BLaER1 (cell line): Measurements from ENCODE around the gene TMED1.
"Not testable (repeated sequence)": the region's sequence is repeated elsewhere in the genome, so short reads cannot be mapped to it uniquely, and the experiment has no call there.

Source experiments
- H3K27ac ChIP-seq: shearing (Covaris generic); formaldehyde crosslinking; 2 replicates; pipeline ENCODE4 v1.8.1; 2022
- H3K27me3 ChIP-seq: shearing (Covaris generic); formaldehyde crosslinking; 2 replicates; pipeline ENCODE4 v1.8.1; 2022
- H3K36me3 ChIP-seq: shearing (Covaris generic); formaldehyde crosslinking; 2 replicates; pipeline ENCODE4 v1.8.1; 2022
- H3K4me1 ChIP-seq: shearing (Covaris generic); formaldehyde crosslinking; 2 replicates; pipeline ENCODE4 v1.8.1; 2022
- H3K4me2 ChIP-seq: shearing (Covaris generic); formaldehyde crosslinking; 2 replicates; pipeline ENCODE4 v1.8.1; 2022
- H3K4me3 ChIP-seq: shearing (Covaris generic); formaldehyde crosslinking; 2 replicates; pipeline ENCODE4 v1.8.1; 2022
- H3K9ac ChIP-seq: shearing (Covaris generic); formaldehyde crosslinking; 2 replicates; pipeline ENCODE4 v1.8.1; 2022
- H3K9me3 ChIP-seq: shearing (Covaris generic); formaldehyde crosslinking; 2 replicates; pipeline ENCODE4 v1.8.1; 2022
- H4K20me1 ChIP-seq: shearing (Covaris generic); formaldehyde crosslinking; 2 replicates; pipeline ENCODE4 v1.8.1; 2022
- Cebpa-rat ChIP-seq: shearing (Covaris generic); IDR thresholded peaks from 2 replicates; pipeline ENCODE4 v1.8.1; 2022

The TMED1 gene, protein sequence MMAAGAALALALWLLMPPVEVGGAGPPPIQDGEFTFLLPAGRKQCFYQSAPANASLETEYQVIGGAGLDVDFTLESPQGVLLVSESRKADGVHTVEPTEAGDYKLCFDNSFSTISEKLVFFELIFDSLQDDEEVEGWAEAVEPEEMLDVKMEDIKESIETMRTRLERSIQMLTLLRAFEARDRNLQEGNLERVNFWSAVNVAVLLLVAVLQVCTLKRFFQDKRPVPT

DNA sequence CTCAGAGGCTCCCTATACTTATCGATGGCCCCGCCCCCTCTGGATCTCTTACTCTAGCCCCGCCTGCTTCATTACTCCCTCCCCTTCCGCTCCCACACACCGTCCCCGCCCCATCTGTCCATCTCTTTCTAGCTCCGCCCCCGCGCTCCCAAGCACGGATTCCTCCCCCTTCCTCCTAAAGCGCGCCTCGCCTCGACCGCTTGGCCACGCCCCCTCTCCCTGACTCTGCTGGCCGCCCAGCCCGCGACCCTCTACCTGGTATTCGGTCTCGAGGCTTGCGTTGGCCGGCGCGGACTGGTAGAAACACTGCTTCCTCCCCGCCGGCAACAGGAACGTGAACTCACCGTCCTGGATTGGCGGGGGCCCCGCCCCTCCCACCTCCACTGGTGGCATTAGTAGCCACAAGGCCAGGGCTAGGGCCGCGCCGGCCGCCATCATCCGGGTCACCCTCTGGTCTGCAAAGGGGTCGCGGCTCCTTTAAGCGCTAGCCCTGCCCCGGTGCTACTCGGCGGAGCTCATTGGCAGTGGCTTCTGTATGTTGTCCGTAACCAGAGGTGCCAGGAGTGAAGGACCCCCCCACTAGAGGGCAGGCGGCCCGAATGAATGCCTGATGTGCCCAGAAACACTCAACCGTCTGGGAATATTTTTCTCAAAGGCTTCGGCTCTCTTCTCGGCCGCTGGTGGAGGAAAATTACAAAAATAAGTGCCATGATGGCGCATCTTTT, at the start of gene TMED1:
TMED1 (minus strand) TSS at position 459 of the 725 bp plus-strand sequence; CDS start at position 438, 21 bp downstream.
- Histone ChIP-seq H3K4me2 (peak within 1 kb of the TSS; percentile 81), H3K36me3 (peaks cover 43% of the 10 kb centered on the region), H3K4me1 (peaks cover 13% of the 10 kb centered on the region), H3K9ac (peak within 1 kb of the TSS; percentile 95), H3K4me3 (peak within 1 kb of the TSS; percentile 81), H3K27me3 (no peaks in the 10 kb centered on the region), H3K9me3 (peaks cover 35% of the 10 kb centered on the region), H4K20me1 (peaks cover 46% of the 10 kb centered on the region), H3K27ac (peak within 1 kb of the TSS; percentile 95)
- no peak for TF ChIP-seq Cebpa-rat

DNA sequence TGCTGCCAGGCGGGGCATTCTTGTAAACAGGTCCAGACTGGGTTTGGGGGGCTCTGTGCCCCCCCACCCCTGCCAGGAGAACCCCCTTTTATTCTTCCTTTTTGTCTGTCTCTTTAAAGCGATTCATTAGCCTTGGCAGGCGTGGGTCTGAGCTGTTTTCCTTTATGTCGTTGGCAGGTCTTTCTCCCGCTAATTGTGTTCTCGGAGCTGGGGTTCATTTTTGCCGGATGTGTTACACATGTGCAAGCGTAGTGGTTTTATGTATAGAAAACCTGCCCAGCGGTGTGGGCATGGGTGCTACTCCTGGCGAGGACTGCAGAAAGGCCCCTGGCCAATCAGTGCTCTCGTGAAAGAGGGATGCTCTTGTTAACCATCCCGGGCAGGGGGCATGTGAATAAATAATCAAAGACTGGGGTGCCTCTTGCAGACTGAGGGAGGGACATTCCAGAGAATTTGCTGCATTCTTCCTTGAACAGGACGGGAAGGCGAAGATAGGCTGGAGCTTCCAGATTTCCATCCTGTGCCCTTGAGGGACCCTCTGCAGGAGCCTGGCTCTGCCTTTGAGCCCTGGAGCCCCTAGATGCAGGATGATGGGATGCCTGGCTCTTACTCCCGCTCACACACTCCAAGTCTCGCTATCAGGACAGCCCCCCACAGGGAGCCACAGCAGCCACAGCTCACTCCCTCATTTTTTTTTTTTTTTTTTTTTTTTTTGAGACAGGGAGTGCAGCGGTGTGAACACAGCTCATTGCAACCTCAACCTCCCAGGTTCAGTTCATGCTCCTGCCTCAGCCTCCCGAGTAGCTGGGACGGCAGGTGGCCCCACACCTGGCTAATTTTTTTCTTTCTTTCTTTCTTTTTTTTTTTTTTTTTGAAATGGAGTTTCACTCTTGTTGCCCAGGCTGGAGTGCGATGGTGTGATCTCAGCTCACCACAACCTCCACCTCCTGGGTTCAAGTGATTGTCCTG, 49.5 kb upstream of the TMED1 start:
- Histone ChIP-seq H3K4me1 (peaks cover 51% of the 10 kb centered on the region), H4K20me1 (peaks cover 100% of the 10 kb centered on the region), H3K9ac (no peak overlapping the region)

DNA sequence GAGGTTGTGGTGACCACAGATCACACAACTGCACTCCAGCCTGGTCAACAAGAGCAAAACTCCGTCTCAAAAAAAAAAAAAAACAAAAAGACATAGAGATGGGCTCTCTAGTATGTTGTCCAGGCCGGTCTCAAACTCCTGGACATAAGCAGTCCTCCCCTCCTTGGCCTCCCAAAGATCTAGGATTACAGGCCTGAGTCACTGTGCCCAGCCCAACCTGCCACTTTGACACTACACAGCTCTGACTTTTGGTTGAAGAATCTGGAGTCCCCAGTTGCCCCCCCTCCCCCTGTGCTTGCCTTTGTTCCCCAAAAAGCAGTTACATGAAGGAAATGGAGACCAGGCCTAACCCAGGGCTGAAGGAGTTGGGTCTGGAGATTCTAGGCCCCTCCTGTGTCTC, 48.3 kb upstream of the TMED1 start:
- H3K4me2 ChIP-seq, result no peak overlapping the region
- H3K27ac ChIP-seq, result 0 out of 2 replicates have a peak overlapping the region, but pooled peaks have one; percentile 30
- no peaks in the 10 kb centered on the region for H3K9me3 ChIP-seq
- no peak overlapping the region for H3K9ac ChIP-seq
- no peaks in the 10 kb centered on the region for H3K27me3 ChIP-seq
- H4K20me1 ChIP-seq, result peaks cover 100% of the 10 kb centered on the region
- peaks cover 63% of the 10 kb centered on the region for H3K4me1 ChIP-seq
- H3K4me3 ChIP-seq, result no peak overlapping the region
- H3K36me3 ChIP-seq, result peaks cover 67% of the 10 kb centered on the region
- TF ChIP-seq Cebpa-rat, result no peak

More for the DNA sequence above, 49.5 kb upstream of the TMED1 start:
- H3K4me3 ChIP-seq, result no peak overlapping the region
- no peak for TF ChIP-seq Cebpa-rat
- H3K27ac ChIP-seq, result no peak overlapping the region
- no peaks in the 10 kb centered on the region for H3K9me3 ChIP-seq
- no peak overlapping the region for H3K4me2 ChIP-seq
- peaks cover 60% of the 10 kb centered on the region for H3K36me3 ChIP-seq
- H3K27me3 ChIP-seq, result no peaks in the 10 kb centered on the region

DNA sequence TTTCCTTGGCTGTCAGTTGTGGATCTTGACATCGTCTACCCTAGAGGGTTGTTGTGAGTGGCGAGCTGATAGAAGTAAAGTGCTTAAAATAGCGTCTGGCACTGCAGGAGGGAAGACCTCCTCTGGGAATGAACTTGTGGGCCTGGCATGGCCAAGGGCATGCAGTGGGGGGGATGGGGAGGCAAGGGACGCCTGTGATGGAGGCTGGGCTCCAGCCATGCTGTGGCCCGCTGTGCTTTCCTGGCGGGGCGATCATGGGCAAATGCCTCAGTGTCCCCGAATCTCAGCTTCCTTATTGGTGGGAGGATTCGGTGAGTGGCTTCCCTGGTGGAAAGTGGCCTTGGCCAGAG, 46.1 kb upstream of the TMED1 start:
- H3K9ac ChIP-seq, result 0 out of 2 replicates have a peak overlapping the region, but pooled peaks have one; percentile 54
- peak overlapping the region; percentile 31; the same call in 1 of the 2 replicates for H3K27ac ChIP-seq

DNA sequence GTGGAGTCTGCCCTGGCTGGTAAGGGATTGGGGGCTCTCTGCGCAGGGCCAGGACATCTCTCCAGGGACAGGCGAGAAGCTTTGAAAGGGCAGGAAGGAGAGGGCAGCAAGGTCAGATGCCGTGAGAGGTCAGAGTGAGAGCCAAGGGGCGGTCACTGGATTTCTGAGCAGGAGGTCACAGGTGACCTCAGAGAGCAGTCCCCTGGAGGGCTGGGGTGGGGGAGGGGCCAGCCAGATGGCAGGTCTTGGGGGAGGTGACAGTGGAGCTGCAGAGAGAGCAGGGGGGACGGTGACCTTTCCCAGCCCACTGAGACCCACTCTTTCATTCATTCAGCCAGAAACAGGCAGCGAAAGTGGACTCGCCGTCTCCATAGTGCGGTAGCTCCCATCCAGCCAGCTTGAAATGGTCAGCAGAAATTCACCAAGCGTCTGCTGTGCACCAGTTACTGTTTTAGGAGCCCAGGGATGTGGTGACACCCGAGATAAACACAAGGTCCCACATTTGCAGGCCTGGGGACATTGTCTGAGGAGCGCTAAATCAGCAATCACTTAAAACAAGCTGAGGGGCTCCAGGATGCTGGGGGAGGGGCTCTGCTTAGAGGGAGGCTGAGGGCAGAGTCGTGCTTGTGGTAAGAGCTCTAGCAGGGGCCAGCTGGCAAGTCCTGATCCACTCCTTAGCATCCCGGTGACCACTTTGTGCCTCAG, 45.5 kb upstream of the TMED1 start:
- peak overlapping the region; percentile 54; the same call in 1 of the 2 replicates for H3K9ac ChIP-seq
- no peaks in the 10 kb centered on the region for H3K27me3 ChIP-seq
- H3K4me2 ChIP-seq, result peak overlapping the region; percentile 90
- peak overlapping the region; percentile 31; the same call in 1 of the 2 replicates for H3K27ac ChIP-seq
- H3K9me3 ChIP-seq, result no peaks in the 10 kb centered on the region
- H3K4me3 ChIP-seq, result no peak overlapping the region
- H3K4me1 ChIP-seq, result peaks cover 72% of the 10 kb centered on the region
- peaks cover 62% of the 10 kb centered on the region for H3K36me3 ChIP-seq
- H4K20me1 ChIP-seq, result peaks cover 100% of the 10 kb centered on the region
- TF ChIP-seq Cebpa-rat, result no peak

More for the DNA sequence above, 46.1 kb upstream of the TMED1 start:
- TF ChIP-seq Cebpa-rat, result no peak
- Histone ChIP-seq H4K20me1 (peaks cover 100% of the 10 kb centered on the region), H3K4me3 (no peak overlapping the region), H3K4me2 (peak overlapping the region; percentile 90), H3K4me1 (peaks cover 72% of the 10 kb centered on the region), H3K27me3 (no peaks in the 10 kb centered on the region), H3K36me3 (peaks cover 58% of the 10 kb centered on the region), H3K9me3 (no peaks in the 10 kb centered on the region)

DNA sequence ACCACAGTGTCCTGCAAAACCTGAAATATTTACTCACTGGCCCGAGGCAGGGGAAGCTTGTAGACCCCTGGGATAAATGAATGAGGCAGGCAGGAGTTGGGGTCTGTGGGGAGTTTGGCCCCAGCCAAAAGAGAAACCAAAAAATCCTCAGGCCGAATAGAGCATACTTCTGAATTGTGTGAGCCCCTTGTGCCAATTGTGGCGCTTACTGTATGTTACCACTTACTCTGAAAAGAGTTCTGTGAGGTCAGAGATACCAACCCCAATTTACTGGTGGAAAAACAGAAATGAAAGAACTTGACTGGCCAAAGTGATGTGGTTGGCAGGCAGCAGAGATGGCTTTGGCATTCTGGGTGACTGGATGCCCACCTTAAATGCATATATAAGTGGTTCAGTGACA, 42.2 kb upstream of the TMED1 start:
- H4K20me1 ChIP-seq, result peaks cover 99% of the 10 kb centered on the region
- H3K27me3 ChIP-seq, result no peaks in the 10 kb centered on the region
- peak overlapping the region; percentile 90 for H3K4me2 ChIP-seq
- no peak for TF ChIP-seq Cebpa-rat
- H3K4me3 ChIP-seq, result peak overlapping the region; percentile 34; the same call in 1 of the 2 replicates
- H3K9ac ChIP-seq, result peak overlapping the region; percentile 77
- peak overlapping the region; percentile 79 for H3K27ac ChIP-seq
- peaks cover 92% of the 10 kb centered on the region for H3K4me1 ChIP-seq
- H3K9me3 ChIP-seq, result no peaks in the 10 kb centered on the region
- H3K36me3 ChIP-seq, result peaks cover 71% of the 10 kb centered on the region

DNA sequence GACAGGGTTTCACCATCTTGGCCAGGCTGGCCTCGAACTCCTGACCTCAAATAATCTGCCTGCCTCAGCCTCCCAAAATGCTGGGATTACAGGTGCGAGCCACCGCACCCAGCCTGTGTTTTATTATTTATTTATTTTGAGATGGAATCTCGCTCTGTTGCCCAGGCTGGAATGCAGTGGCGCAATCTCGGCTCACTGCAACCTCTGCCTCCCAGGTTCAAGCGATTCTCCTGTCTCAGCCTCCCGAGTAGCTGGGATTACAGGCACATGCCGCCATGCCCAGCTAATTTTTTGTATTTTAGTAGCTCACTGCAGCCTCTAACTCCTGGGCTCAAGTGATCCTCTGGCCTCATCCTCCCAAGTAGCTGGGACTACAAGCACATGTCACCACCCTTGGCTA, 41.6 kb upstream of the TMED1 start:
- Histone ChIP-seq H3K4me1 (peaks cover 98% of the 10 kb centered on the region), H3K27ac (peak overlapping the region; percentile 79), H3K9ac (peak overlapping the region; percentile 77), H3K4me2 (peak overlapping the region; percentile 90), H3K36me3 (peaks cover 64% of the 10 kb centered on the region), H3K4me3 (peak overlapping the region; percentile 34; the same call in 1 of the 2 replicates), H4K20me1 (peaks cover 99% of the 10 kb centered on the region)
- not testable (repeated sequence) for H3K9me3 ChIP-seq, H3K27me3 ChIP-seq

DNA sequence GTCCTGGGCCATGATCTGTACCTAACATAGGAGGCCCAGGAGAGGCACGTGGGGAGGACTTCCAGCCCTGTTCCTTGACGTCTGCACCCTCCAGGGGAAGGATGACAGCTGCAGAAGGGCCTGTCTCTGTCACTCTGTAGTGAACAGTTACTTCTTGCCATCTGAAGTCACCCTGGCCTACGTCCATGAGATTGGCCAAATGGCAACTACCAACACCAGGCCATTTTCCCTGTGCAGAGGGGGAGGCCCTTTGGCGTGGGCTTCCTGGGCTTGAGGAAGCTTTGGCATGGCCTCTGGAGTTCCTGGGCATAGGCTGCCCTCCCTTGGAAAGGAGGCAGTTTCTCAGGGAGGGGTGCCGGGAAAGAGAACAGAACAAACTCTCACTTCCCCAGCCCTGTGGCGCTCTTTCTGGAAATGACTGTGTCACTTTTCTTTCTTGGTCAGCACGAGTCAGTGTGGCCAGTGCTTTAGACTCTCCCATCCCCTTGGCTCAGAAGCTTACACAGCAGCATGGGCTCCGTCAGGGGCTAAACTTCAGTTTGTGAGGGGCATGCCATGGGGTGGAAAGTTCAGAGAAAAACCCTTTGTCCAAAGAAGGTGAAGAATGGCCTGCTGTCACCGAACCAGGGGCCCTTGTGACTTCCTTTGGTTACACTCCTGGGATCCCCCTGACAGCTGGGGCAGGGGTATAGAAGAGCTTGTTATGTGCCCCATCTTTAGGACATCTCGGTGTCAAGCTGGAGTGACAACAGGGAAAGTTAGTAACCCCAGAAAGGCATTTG, 40.6 kb upstream of the TMED1 start:
- no peak overlapping the region for H3K4me3 ChIP-seq
- H3K27me3 ChIP-seq, result no peaks in the 10 kb centered on the region
- no peaks in the 10 kb centered on the region for H3K9me3 ChIP-seq
- no peak for TF ChIP-seq Cebpa-rat
- H3K4me2 ChIP-seq, result peak overlapping the region; percentile 90
- H4K20me1 ChIP-seq, result peaks cover 91% of the 10 kb centered on the region
- H3K9ac ChIP-seq, result peak overlapping the region; percentile 32; the same call in 1 of the 2 replicates
- peaks cover 91% of the 10 kb centered on the region for H3K4me1 ChIP-seq
- H3K27ac ChIP-seq, result peak overlapping the region; percentile 79
- H3K36me3 ChIP-seq, result peaks cover 55% of the 10 kb centered on the region
